Keratinocyte (primary cell): Measurements from ENCODE around the gene NFAT5. TPM values are rescaled to one million over a fixed set of nuclear protein-coding genes. Genes with fewer than 3 reads are reported as not detected.

Experiments
- DNase-seq: peaks from one replicate; pipeline ENCODE4 v3.0.0-alpha.2; 2011; ENCODE audit warnings: low read depth, missing footprints, low spot score
- FAIRE-seq: peaks from 2 replicates; lab custom pipeline; 2011; peaks lifted over from hg19 to GRCh38; lab: Jason Lieb, UNC
- H2AFZ ChIP-seq: 2 replicates; pipeline ENCODE4 v1.6.0; 2012; ENCODE audit warnings: low read length, control low read depth, inconsistent platforms; ENCODE audit not compliant: control insufficient read depth
- H3K27ac ChIP-seq: 2 replicates; pipeline ENCODE4 v1.5.1; 2011; ENCODE audit warnings: low read length; ENCODE audit not compliant: control insufficient read depth, insufficient read depth
- H3K27me3 ChIP-seq: 3 replicates; pipeline ENCODE4 v1.6.0; 2011; ENCODE audit warnings: low read length; ENCODE audit not compliant: control insufficient read depth, insufficient read depth; ENCODE audit errors: extremely low read depth
- H3K36me3 ChIP-seq, 2 experiments: 2 replicates in 1 of 2; 3 replicates in 1 of 2; pipeline ENCODE4 v1.5.1; 2011; ENCODE audit warnings: low read length in 2 of 2, mild to moderate bottlenecking in 1 of 2; ENCODE audit not compliant: control insufficient read depth in 2 of 2, insufficient read depth in 2 of 2; ENCODE audit errors: extremely low read depth in 1 of 2
- H3K4me1 ChIP-seq: 3 replicates; pipeline ENCODE4 v1.5.1; 2011; ENCODE audit warnings: low read length; ENCODE audit not compliant: control insufficient read depth, insufficient read depth; ENCODE audit errors: extremely low read depth
- H3K4me2 ChIP-seq: 3 replicates; pipeline ENCODE4 v1.6.0; 2011; ENCODE audit warnings: low read depth, low read length; ENCODE audit not compliant: control insufficient read depth, insufficient read depth; ENCODE audit errors: extremely low read depth
- H3K4me3 ChIP-seq, 3 experiments: fragments of 200-600 bp in 1 of 3; sonication (generic) in 1 of 3; 2 replicates in 2 of 3; 3 replicates in 1 of 3; pipeline ENCODE4 v1.5.1; 2011 to 2016; ENCODE audit warnings: low read length in 3 of 3, mild to moderate bottlenecking in 3 of 3, control low read depth in 2 of 3, inconsistent platforms in 1 of 3, low read depth in 1 of 3, mixed read lengths in 1 of 3, mixed run types in 1 of 3, moderate library complexity in 1 of 3; ENCODE audit not compliant: control insufficient read depth in 2 of 3, insufficient read depth in 2 of 3; ENCODE audit errors: extremely low read depth in 1 of 3
- H3K79me2 ChIP-seq: 2 replicates; pipeline ENCODE4 v1.6.0; 2012; ENCODE audit warnings: low read length; ENCODE audit not compliant: control insufficient read depth, insufficient read depth
- H3K9ac ChIP-seq: 3 replicates; pipeline ENCODE4 v1.6.0; 2011; ENCODE audit warnings: low read length; ENCODE audit not compliant: control insufficient read depth, insufficient read depth; ENCODE audit errors: extremely low read depth
- H3K9me1 ChIP-seq: 3 replicates; pipeline ENCODE4 v1.6.0; 2011; ENCODE audit warnings: low read length; ENCODE audit not compliant: control insufficient read depth, insufficient read depth; ENCODE audit errors: extremely low read depth
- H3K9me3 ChIP-seq: 2 replicates; pipeline ENCODE4 v1.5.1; 2012; ENCODE audit warnings: low read depth, low read length; ENCODE audit not compliant: control insufficient read depth
- H4K20me1 ChIP-seq: 3 replicates; pipeline ENCODE4 v1.6.0; 2011; ENCODE audit warnings: low read length; ENCODE audit not compliant: control insufficient read depth, insufficient read depth; ENCODE audit errors: extremely low read depth
- CTCF ChIP-seq, 3 experiments: IDR thresholded peaks in 1 of 3; conservative IDR thresholded peaks in 1 of 3; optimal IDR thresholded peaks in 1 of 3; 2 replicates in 2 of 3; 3 replicates in 1 of 3; pipeline versions ENCODE3 to v1.5.1; 2011; ENCODE audit warnings: low read length in 3 of 3, mild to moderate bottlenecking in 3 of 3, moderate library complexity in 2 of 3, control low read depth in 1 of 3, inconsistent platforms in 1 of 3; ENCODE audit not compliant: insufficient read depth in 2 of 3; ENCODE audit errors: extremely low read depth in 1 of 3
- EZH2 ChIP-seq: IDR thresholded peaks from one replicate; pipeline ENCODE4 v1.6.1; 2012; ENCODE audit warnings: inconsistent platforms, mild to moderate bottlenecking, low read length, moderate library complexity
- dilution Hi-C: fragments of 300-500 bp; cut with MboI; formaldehyde crosslinking; loops from one replicate; pipeline ENCODE4 v1.7.0; 2020; ENCODE audit warnings: low sequenced_read_pairs; ENCODE audit not compliant: extremely low pct_ligation_motif_present
- polyA plus RNA-seq, 5 experiments: library from polyadenylated mRNA; depleted of rRNA in 3 of 5; stranded (reverse) in 3 of 5; stranded (forward) in 1 of 5; unstranded in 1 of 5; fragments of >200 nt; gene quantifications; 1 replicate in 1 of 5; 2 replicates in 3 of 5; 3 replicates in 1 of 5; pipeline versions ENCODE4 v1.2.1 to v1.2.3, GENCODE V29; 2011 to 2012; ENCODE audit warnings: missing spikeins in 2 of 5, low read depth in 1 of 5, low replicate concordance in 1 of 5

NFAT5 gene
- polyA plus RNA-seq, 1 donor (not counting 4 experiments of a cell fraction or from before 2014, with no cell fraction given): 24.9 TPM

GRCh38 chr16:69709456-69710084, 143.8 kb downstream of the NFAT5 start:
- DNase-seq (no peak), FAIRE-seq (no peak)
- no peak for TF ChIP-seq EZH2
- TF ChIP-seq CTCF (optimal IDR thresholded peaks at IDR 0.05 in 1 of 3, IDR thresholded peaks at IDR 0.05 in 1 of 3, conservative IDR thresholded peaks at IDR 0.05 in 1 of 3; ENCODE audit: extremely low read depth in 1 of 3, insufficient read depth in 2 of 3, low read length in 3 of 3): peak in 2 of 3 experiments; percentile 45 to 52
- Histone ChIP-seq H3K4me2 (no peak overlapping the region), H2AFZ (no peak overlapping the region), H3K27ac (no peak overlapping the region), H4K20me1 (no peaks in the 10 kb centered on the region), H3K9me1 (no peaks in the 10 kb centered on the region), H3K9me3 (no peaks in the 10 kb centered on the region), H3K36me3 (peaks cover 11 to 14% of the 10 kb centered on the region in 2 experiments), H3K4me3 (no peak overlapping the region), H3K4me1 (peaks cover 30% of the 10 kb centered on the region), H3K27me3 (no peaks in the 10 kb centered on the region), H3K79me2 (no peaks in the 10 kb centered on the region), H3K9ac (no peak overlapping the region)
- dilution Hi-C loops: no loop called here

GRCh38 chr16:69711115-69711740, 145.5 kb downstream of the NFAT5 start:
- Histone ChIP-seq H3K9me1 (no peaks in the 10 kb centered on the region), H3K9ac (peak overlapping the region; percentile 30), H3K9me3 (no peaks in the 10 kb centered on the region), H3K4me1 (peaks cover 26% of the 10 kb centered on the region), H4K20me1 (no peaks in the 10 kb centered on the region), H3K4me2 (peak overlapping the region; percentile 70), H2AFZ (no peak overlapping the region), H3K27me3 (no peaks in the 10 kb centered on the region), H3K4me3 (peak overlapping the region in 1 of 3 experiments; percentile 13), H3K27ac (peak overlapping the region; percentile 62), H3K79me2 (no peaks in the 10 kb centered on the region), H3K36me3 (peaks cover 16 to 18% of the 10 kb centered on the region in 2 experiments)
- peak; percentile 79 for FAIRE-seq
- TF ChIP-seq CTCF (optimal IDR thresholded peaks at IDR 0.05 in 1 of 3, IDR thresholded peaks at IDR 0.05 in 1 of 3, conservative IDR thresholded peaks at IDR 0.05 in 1 of 3; ENCODE audit: extremely low read depth in 1 of 3, insufficient read depth in 2 of 3, low read length in 3 of 3): no peak
- TF ChIP-seq EZH2: no peak
- dilution Hi-C loops: no loop called here
- peak; percentile 84 for DNase-seq
